Midbrain (tissue), 1 donor: ENCODE results near the gene UNC13D.
"Not testable (repeated sequence)": the region's sequence is repeated elsewhere in the genome, so short reads cannot be mapped to it uniquely, and the experiment has no call there.

ENCODE experiments used
- DNase-seq: peaks from one replicate; lab custom pipeline; 2025; lab: John Stamatoyannopoulos, UW

The UNC13D gene

DNA sequence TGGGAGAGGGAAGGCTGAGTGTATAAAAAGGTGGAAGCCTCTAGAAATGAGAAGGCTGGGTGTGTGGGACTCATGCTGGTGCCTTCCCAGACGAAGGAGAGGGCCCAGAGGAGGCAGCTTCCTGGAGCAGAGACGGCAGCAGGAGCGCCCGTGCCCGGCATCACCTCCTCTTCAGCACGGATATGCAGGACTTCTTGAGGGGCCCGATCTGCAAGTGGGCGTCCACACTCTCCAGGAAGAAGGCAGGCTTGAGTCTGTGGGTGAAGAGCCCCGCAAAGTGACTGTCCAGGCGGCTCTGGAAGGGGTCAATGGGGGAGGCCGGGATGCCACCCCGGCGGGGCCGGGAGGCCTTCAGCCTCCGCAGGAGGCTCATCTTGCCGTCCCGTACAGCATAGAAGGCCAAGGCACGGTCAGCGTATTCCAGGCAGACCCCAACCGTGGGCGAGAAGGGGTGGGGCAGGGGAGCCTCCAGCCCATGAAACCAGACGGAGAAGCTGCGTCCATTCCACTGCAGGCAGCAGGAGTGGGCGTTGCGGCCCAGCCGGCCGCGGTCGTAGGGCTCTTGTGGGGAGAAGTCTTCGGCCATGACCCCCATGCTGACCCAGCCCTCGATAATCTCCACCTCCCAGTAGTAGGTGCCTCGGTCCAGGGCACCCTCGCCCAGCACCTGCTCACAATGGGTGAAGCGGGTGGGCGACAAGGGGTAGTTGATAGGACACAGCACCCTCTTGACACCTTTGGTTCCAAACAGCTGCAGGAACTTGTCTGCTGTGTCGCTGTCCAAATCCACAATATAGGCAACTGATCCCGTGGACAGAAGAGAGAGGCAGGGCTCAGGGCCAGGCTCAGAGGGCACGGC is 30.3 kb upstream of the UNC13D start:
- no peak for DNase-seq

DNA sequence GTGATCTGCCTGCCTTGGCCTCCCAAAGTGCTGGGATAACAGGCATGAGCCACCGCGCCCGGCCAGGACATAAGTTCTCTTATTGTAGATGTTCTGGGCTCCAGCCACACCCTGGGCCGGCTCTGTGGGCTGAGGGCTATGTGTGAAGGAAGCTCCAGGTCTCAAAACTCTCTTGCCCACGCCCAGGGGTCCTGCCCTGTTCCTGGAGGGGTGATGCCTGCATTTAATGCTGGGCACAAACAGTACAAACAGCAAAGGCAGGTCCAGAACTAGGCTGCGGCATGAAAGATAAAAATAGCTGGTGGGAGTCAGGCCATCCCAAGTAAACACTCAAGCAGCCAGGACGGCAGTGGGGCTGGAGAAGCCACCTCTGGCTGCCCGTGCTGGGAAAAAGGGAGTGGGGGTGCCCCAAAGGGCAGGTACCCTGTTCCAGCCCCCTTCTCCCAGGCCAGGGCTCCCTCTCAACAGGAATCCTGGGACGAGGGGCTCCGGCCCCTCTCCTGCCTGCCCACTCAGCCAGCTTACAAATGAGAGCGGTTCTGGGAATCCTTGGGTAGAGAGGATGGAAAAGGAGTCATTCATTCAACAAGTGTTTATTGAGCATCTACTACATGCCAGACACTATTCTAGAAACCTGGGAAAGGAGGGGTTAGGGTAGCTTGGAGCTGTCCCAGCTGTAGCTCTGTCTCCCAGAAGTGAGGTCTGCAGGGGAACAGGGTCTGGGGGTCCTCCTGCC is 29.6 kb upstream of the UNC13D start:
- no peak for DNase-seq

- peak; percentile 33 for DNase-seq
Measured at GRCh38 chr17:75872434-75873351, 28.5 kb upstream of the UNC13D start.

DNA sequence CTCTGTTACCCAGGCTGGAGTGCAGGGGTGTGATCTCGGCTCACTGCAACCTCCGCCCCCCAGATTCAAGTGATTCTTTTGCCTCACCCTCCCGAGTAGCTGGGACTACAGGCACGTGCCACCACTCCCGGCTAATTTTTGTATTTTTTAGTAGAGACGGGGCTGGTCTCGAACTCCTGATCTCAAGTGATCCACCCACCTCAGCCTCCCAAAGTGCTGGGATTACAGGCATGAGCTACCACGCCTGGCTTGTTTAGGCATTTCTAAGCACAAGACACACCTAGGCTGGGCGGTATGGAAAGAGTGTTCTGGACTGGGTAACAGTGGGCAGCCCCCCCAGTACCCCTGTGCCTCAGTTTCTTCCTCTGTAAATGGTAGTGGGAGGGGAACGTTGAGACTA is 26.0 kb upstream of the UNC13D start:
- not testable (repeated sequence) for DNase-seq

- DNase-seq, result peak; percentile 88
Measured at GRCh38 chr17:75869282-75870141, 25.3 kb upstream of the UNC13D start.

DNA sequence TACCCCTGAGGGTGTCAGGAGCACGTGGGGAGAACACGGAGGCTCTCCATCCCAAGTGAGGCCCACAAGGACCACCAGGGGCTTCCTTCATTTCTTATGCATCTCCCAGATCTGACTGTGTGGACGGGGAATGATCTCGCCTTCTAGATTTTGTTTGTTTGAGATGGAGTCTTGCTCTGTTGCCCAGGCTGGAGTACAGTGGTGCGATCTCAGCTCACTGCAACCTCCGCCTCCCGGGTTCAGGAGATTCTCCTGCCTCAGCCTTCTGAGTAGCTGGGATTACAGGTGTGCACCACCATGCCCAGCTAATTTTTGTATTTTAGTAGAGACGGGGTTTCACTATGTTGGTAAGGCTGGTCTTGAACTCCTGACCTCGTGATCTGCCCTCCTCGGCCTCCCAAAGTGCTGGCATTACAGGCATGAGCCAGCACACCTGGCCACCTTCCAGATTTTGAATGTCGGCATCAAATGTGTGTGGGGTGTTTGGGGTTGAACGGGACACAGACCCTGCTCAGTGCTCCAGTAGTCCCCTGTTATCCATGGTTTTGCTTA is 24.6 kb upstream of the UNC13D start:
- DNase-seq, result not testable (repeated sequence)

DNA sequence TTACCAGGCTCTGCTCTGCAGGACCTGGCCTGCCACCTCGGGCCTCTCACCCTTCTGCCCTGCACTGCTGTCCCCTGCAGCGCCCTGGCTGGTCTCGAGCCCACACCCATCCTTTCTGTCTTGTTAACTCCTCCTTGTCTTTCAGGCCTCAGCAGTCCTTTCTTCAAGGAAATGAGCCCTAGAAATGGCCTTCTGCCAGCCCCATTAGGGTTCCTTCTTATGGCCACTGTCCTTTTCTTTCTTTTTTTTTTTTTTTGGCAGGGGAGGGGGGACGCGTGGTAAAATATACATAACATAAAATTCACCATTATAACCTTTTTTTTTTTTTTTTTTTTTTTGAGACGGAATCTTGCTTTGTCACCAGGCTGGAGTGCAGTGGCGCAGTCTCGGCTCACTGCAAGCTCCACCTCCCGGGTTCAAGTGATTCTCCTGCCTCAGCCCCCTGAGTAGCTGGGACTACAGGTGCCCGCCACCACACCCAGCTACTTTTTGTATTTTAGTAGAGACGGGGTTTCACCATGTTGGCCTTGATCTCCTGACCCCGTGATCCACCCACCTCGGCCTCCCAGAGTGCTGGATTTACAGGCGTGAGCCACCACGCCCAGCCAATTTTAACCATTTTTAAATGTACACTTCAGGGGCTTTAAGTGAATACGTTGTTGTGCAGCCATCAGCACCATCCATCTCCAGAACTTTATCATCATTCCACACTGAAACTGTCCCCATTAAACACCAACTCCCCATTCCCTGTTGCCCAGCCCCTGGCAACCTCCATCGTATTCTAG is 21.4 kb upstream of the UNC13D start:
- not testable (repeated sequence) for DNase-seq

- DNase-seq, result not testable (repeated sequence)
Measured at GRCh38 chr17:75864887-75865286, 20.7 kb upstream of the UNC13D start.

GRCh38 chr17:75864448-75864871 is 20.3 kb upstream of the UNC13D start:
- DNase-seq, result no peak

DNA sequence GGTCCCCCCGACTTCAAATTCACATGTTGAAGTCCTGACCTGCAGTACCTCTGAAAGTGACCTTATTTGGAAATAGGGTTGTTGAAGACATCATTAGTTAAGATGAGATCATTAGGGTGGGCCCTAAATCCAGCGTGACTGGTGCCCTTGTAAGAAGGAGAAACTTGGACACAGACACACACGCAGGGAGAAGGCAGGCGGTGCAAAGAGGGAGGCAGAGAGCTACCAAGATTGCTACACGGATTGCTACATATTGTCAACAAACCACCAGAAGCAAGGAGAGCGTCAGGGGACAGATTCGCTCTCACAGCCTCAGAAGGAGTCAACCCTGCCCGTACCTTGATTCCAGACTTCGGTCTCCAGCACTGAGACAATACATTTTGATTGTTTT is 17.7 kb upstream of the UNC13D start:
- DNase-seq, result no peak

- not testable (repeated sequence) for DNase-seq
Measured at GRCh38 chr17:75859358-75859757, 15.2 kb upstream of the UNC13D start.

GRCh38 chr17:75856062-75856756 is 12.0 kb upstream of the UNC13D start:
- no peak for DNase-seq

DNA sequence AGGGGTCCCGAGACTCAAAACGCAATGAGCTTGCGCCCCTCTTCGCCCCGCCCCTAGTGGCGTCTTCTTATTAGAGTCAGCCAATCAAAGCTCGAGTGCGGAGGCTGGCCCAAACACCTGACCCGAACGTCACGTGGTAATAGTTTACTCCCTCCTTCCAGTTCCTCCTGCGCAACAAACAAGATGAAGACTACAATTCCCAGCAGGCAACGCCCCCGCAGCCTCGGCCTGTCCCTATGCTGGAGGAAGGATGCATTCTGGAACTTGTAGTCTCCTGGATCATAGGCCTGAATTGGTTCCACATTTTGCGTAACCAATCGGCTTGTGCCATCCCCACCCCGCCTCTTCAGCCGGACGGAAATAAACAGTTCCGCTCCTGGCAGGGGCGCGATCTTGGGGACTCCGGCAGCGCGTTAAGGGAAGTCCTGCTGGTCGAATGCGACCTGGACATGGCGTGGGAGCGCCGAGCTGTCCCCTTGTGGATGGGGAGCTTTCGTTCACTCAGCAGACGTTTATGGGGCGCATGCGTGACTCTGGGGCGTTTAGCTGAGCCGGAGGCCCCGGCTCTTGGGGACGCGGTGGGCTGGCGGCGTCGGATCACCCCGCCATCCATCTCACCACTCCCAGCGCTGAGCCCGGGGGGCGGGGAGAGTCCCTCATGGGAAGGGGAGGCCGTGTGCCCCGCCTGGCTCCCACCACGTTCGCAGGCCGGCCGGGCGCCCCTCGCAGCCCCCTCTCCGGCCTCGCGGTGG is 11.3 kb upstream of the UNC13D start, which contains the start of gene WBP2:
Gene WBP2, minus strand, starts transcription at position 26 of the 752 bp plus-strand sequence. CDS start 38 bp downstream, outside the sequence.
- DNase-seq, result peak; percentile 99

DNA sequence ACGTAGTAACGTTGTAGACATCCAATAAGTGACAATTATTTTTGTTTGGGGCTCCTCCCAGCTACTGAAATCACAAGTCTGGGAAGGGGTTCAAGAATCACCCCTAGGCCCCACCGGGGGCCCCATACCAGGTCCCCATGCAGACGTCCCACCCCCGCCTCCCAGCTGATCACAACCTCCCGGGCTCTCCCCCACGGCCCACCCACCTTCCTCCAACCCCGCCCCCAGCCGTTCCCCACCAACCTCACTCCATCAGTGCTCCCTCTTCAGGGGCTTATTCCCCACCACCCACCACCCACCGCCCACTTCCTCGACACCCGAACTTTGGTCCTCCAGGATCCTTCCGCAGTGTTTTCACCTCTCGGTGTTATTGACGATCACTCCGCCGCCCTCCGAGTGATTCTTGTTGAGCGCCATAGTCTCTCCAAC is 10.7 kb upstream of the UNC13D start:
- DNase-seq, result peak; percentile 66

DNA sequence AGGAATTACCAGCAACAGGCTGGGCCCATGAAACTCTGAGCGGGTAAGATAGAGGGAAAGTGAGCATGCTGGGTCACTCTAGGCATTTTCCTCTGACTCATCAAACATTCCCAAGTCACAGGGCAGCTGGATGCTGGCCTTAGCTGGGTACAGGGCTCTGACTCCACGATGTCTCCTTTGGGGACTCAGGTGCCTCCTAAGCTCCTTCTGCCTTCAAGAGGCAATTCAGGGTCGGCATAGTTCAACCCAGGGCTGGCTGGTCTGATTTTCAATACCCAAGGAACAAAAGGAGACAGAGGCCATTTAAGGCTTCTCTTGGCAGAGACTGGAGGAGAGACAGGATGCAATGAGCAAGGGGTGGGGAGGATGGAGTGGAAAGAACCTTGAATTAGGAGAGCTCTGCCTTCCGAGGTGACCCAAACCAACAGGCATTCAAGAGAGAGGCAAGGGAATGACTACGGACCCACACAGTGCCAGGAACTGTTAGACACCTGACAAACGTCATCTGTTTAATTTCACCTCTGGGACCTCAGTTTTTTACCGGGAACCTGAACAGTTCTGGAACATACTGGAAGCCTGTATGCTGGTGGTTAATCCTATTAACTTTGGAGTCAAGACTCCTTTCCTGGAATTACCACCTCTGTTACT is 10.0 kb upstream of the UNC13D start:
- DNase-seq, result no peak

- DNase-seq, result no peak
Measured at GRCh38 chr17:75853433-75853832, 9.2 kb upstream of the UNC13D start.

DNA sequence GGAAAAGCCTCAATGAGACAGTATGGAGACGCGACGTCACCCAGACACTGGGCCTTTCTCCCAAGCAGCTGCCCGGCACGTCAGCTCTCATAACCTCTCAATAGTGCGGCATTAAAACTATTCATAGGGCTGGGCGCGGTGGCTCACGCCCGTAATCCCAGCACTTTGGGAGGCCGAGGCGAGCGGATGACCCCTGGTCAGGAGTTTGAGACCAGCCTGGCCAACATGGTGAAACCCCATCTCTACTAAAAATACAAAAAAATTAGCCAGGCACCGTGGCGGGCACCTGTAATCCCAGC is 7.4 kb upstream of the UNC13D start:
- DNase-seq, result not testable (repeated sequence)
